H1 (cell line): ENCODE data around the gene CHRD. TPM values are rescaled to one million over a fixed set of nuclear protein-coding genes. Genes with fewer than 3 reads are reported as not detected.

Source experiments
- CTCF ChIA-PET: fragments of 300-600 bp; sonication (Branson Sonifier 250); formaldehyde crosslinking; loops from one replicate; lab custom pipeline; 2021; ENCODE audit not compliant: partially characterized antibody; lab: Charles Lee
- POLR2A ChIA-PET: fragments of 300-600 bp; sonication (Branson Sonifier 250); formaldehyde crosslinking; loops from one replicate; lab custom pipeline; 2021; ENCODE audit warnings: inconsistent platforms; ENCODE audit not compliant: partially characterized antibody; lab: Charles Lee
- DNase-seq, 2 experiments: peaks; one replicate each; pipeline versions ENCODE4 v3.0.0 to v3.0.0-alpha.2; 2010 to 2022; ENCODE audit warnings: low spot score in 2 of 2, low read depth in 1 of 2, mixed read lengths in 1 of 2
- FAIRE-seq: peaks from 2 replicates; lab custom pipeline; 2011; peaks lifted over from hg19 to GRCh38; lab: Jason Lieb, UNC
- H2AFZ ChIP-seq: 2 replicates; pipeline ENCODE4 v1.8.1; 2012; ENCODE audit warnings: low read length, inconsistent platforms
- H2AK5ac ChIP-seq: 2 replicates; pipeline ENCODE4 v1.6.1; 2013; ENCODE audit warnings: low read depth, low read length
- H2BK120ac ChIP-seq: replicated peaks from 2 replicates; pipeline ENCODE3; 2013; ENCODE audit warnings: low read depth, low read length, inconsistent platforms
- H2BK12ac ChIP-seq: 2 replicates; pipeline ENCODE4 v1.6.1; 2013; ENCODE audit warnings: low read depth, low read length
- H2BK15ac ChIP-seq: 2 replicates; pipeline ENCODE4 v1.6.1; 2013; ENCODE audit warnings: low read length
- H2BK20ac ChIP-seq: 2 replicates; pipeline ENCODE4 v1.6.1; 2013; ENCODE audit warnings: low read length
- H2BK5ac ChIP-seq: 2 replicates; pipeline ENCODE4 v1.6.1; 2013; ENCODE audit warnings: low read depth, low read length
- H3K14ac ChIP-seq: 2 replicates; pipeline ENCODE4 v1.6.1; 2013; ENCODE audit warnings: inconsistent platforms; ENCODE audit not compliant: insufficient read length
- H3K18ac ChIP-seq: 2 replicates; pipeline ENCODE4 v1.6.1; 2013; ENCODE audit warnings: low read length; ENCODE audit errors: extremely low read depth
- H3K23ac ChIP-seq: 2 replicates; pipeline ENCODE4 v1.6.1; 2013; ENCODE audit warnings: inconsistent platforms; ENCODE audit not compliant: insufficient read length
- H3K23me2 ChIP-seq: 2 replicates; pipeline ENCODE4 v1.6.1; 2013; ENCODE audit warnings: low read depth, low read length
- H3K27ac ChIP-seq: 2 replicates; pipeline ENCODE4 v1.6.1; 2011; ENCODE audit warnings: low read depth, low read length, inconsistent platforms
- H3K27me3 ChIP-seq, 4 experiments: replicated peaks in 1 of 4; 1 replicate in 1 of 4; 2 replicates in 3 of 4; pipeline versions ENCODE4 v1.6.1 to v1.8.1; 2011 to 2013; ENCODE audit warnings: low read length in 3 of 4, mild to moderate bottlenecking in 3 of 4, inconsistent platforms in 2 of 4, mixed read lengths in 2 of 4, moderate library complexity in 1 of 4; ENCODE audit not compliant: control insufficient read depth in 3 of 4, insufficient read depth in 3 of 4; ENCODE audit errors: extremely low read depth in 1 of 4
- H3K36me3 ChIP-seq, 4 experiments: 2 replicates each; pipeline versions ENCODE4 v1.6.1 to v1.8.1; 2011 to 2013; ENCODE audit warnings: mild to moderate bottlenecking in 4 of 4, low read length in 3 of 4, moderate library complexity in 2 of 4, control low read depth in 1 of 4, inconsistent platforms in 1 of 4; ENCODE audit not compliant: insufficient read depth in 4 of 4, control insufficient read depth in 2 of 4
- H3K4ac ChIP-seq: replicated peaks from 2 replicates; pipeline ENCODE3; 2013; ENCODE audit warnings: low read length, low read depth, mixed read lengths, inconsistent platforms; ENCODE audit not compliant: insufficient read length
- H3K4me1 ChIP-seq, 4 experiments: replicated peaks in 1 of 4; 1 replicate in 1 of 4; 2 replicates in 3 of 4; pipeline versions ENCODE4 v1.6.1 to v1.8.1; 2011 to 2013; ENCODE audit warnings: low read length in 3 of 4, inconsistent platforms in 2 of 4, mixed read lengths in 1 of 4; ENCODE audit not compliant: insufficient read depth in 4 of 4, control insufficient read depth in 3 of 4
- H3K4me2 ChIP-seq, 2 experiments: 2 replicates each; pipeline versions ENCODE4 v1.6.1 to v1.8.1; 2011 to 2013; ENCODE audit warnings: low read depth in 2 of 2, low read length in 2 of 2, control low read depth in 1 of 2, inconsistent platforms in 1 of 2, mild to moderate bottlenecking in 1 of 2; ENCODE audit not compliant: insufficient read depth in 1 of 2
- H3K4me3 ChIP-seq, 4 experiments: fragments of 200-600, 300-600 bp in 1 of 4; sonication (generic), shearing (Covaris generic), sonication (Bioruptor Twin) in 1 of 4; 2 replicates each; pipeline versions ENCODE4 v1.5.1 to v1.8.1; 2011 to 2016; ENCODE audit warnings: low read length in 4 of 4, low read depth in 3 of 4, control low read depth in 2 of 4, inconsistent platforms in 2 of 4, mild to moderate bottlenecking in 2 of 4, mixed read lengths in 1 of 4, moderate library complexity in 1 of 4; ENCODE audit not compliant: insufficient read depth in 2 of 4; ENCODE audit errors: extremely low read depth in 1 of 4
- H3K56ac ChIP-seq: replicated peaks from 2 replicates; pipeline ENCODE3; 2013; ENCODE audit warnings: low read depth, mild to moderate bottlenecking, mixed read lengths, low read length, inconsistent platforms; ENCODE audit not compliant: insufficient read length
- H3K79me1 ChIP-seq: 2 replicates; pipeline ENCODE4 v1.6.1; 2013; ENCODE audit warnings: low read depth, low read length, control low read depth
- H3K79me2 ChIP-seq, 2 experiments: 2 replicates each; pipeline versions ENCODE4 v1.6.1 to v1.8.1; 2012 to 2013; ENCODE audit warnings: low read length in 2 of 2, mild to moderate bottlenecking in 2 of 2, inconsistent platforms in 1 of 2; ENCODE audit not compliant: insufficient read depth in 2 of 2, control insufficient read depth in 1 of 2
- H3K9ac ChIP-seq, 4 experiments: replicated peaks in 1 of 4; 1 replicate in 1 of 4; 2 replicates in 3 of 4; pipeline versions ENCODE4 v1.6.1 to v1.8.1; 2011 to 2013; ENCODE audit warnings: low read depth in 3 of 4, low read length in 3 of 4, control low read depth in 2 of 4, mild to moderate bottlenecking in 2 of 4, moderate library complexity in 2 of 4, inconsistent platforms in 1 of 4; ENCODE audit errors: extremely low read depth in 1 of 4
- H3K9me3 ChIP-seq, 2 experiments: 2 replicates each; pipeline versions ENCODE4 v1.6.1 to v1.8.1; 2012 to 2013; ENCODE audit warnings: mild to moderate bottlenecking in 2 of 2, moderate library complexity in 2 of 2, control low read depth in 1 of 2, inconsistent platforms in 1 of 2, low read depth in 1 of 2, low read length in 1 of 2, mixed read lengths in 1 of 2; ENCODE audit not compliant: insufficient read depth in 2 of 2
- H4K20me1 ChIP-seq, 2 experiments: replicated peaks in 1 of 2; 2 replicates each; pipeline versions ENCODE3 to v1.8.1; 2011 to 2013; ENCODE audit warnings: inconsistent platforms in 2 of 2, low read length in 2 of 2, mild to moderate bottlenecking in 1 of 2; ENCODE audit not compliant: insufficient read depth in 2 of 2, control insufficient read depth in 1 of 2
- H4K5ac ChIP-seq: 2 replicates; pipeline ENCODE4 v1.6.1; 2013; ENCODE audit warnings: low read length, low read depth, mixed read lengths, inconsistent platforms; ENCODE audit not compliant: insufficient read length
- H4K8ac ChIP-seq: 2 replicates; pipeline ENCODE4 v1.8.0; 2013; ENCODE audit warnings: mild to moderate bottlenecking, moderate library complexity, low read length, inconsistent platforms; ENCODE audit not compliant: insufficient read depth; ENCODE audit errors: extremely low read depth
- H4K91ac ChIP-seq: replicated peaks from 2 replicates; pipeline ENCODE3; 2013; ENCODE audit warnings: low read length, mixed read lengths, inconsistent platforms; ENCODE audit not compliant: insufficient read length
- ATF3 ChIP-seq: IDR thresholded peaks from 2 replicates; pipeline ENCODE4 v1.6.1; 2011; ENCODE audit warnings: low read depth, mild to moderate bottlenecking, low read length; ENCODE audit not compliant: insufficient read depth
- GTF2F1 ChIP-seq: IDR thresholded peaks from 2 replicates; pipeline ENCODE4 v1.6.1; 2012; ENCODE audit warnings: low read depth, low read length, improper control_type of control experiment, borderline replicate concordance
- NANOG ChIP-seq: IDR thresholded peaks from 2 replicates; pipeline ENCODE4 v1.6.1; 2011; ENCODE audit warnings: low read length, low read depth, mild to moderate bottlenecking, inconsistent platforms; ENCODE audit not compliant: insufficient read depth, poor library complexity, severe bottlenecking
- SUZ12 ChIP-seq: fragments of 200-600 bp; sonication (generic); IDR thresholded peaks from 2 replicates; pipeline ENCODE4 v1.6.1; 2012; ENCODE audit warnings: mild to moderate bottlenecking, inconsistent platforms, low read length, moderate library complexity, mixed read lengths
- YY1 ChIP-seq: IDR thresholded peaks from 2 replicates; pipeline ENCODE4 v1.6.1; 2011; ENCODE audit warnings: low read depth, mild to moderate bottlenecking, low read length
- WGBS, 2 experiments: shearing (Covaris generic) in 1 of 2; methylation state at CpG; one replicate each; pipeline versions ENCODE4 v1.1.6 to v1.1.7; 2013 to 2015; ENCODE audit warnings: low lambda C conversion rate in 2 of 2, mixed read lengths in 2 of 2, inconsistent platforms in 1 of 2, low coverage in 1 of 2, missing lambda C conversion rate in 1 of 2; ENCODE audit not compliant: insufficient replicate concordance in 2 of 2, insufficient coverage in 1 of 2, insufficient read length in 1 of 2; ENCODE audit errors: extremely low coverage in 1 of 2, missing lambda C conversion rate in 1 of 2; 5-methylcytosine and 5-hydroxymethylcytosine counted together
- polyA plus RNA-seq, 7 experiments: library from polyadenylated mRNA; depleted of rRNA in 3 of 7; stranded (reverse) in 5 of 7; unstranded in 2 of 7; fragments of >200 nt in 5 of 7; fragments of 200-250 nt in 2 of 7; gene quantifications; 1 replicate in 5 of 7; 2 replicates in 1 of 7; 4 replicates in 1 of 7; pipeline versions ENCODE4 v1.2.1 to v1.2.3, GENCODE V29; 2011 to 2013; ENCODE audit warnings: missing spikeins in 2 of 7, mixed read lengths in 2 of 7
- total RNA-seq: library from RNA; stranded (reverse); fragmentation: NEBNext Ultra II Directional; extraction: Animal tissue kit (Norgen Biotek cat#: 25700); gene quantifications from 2 replicates; pipeline ENCODE4 v1.2.1, GENCODE V29; 2021

The CHRD gene
- total and polyA plus RNA-seq, 2 of the 8 experiments (the other 6 are each of a cell fraction or from before 2014, with no cell fraction given) = 0.62 to 0.86 TPM

DNA sequence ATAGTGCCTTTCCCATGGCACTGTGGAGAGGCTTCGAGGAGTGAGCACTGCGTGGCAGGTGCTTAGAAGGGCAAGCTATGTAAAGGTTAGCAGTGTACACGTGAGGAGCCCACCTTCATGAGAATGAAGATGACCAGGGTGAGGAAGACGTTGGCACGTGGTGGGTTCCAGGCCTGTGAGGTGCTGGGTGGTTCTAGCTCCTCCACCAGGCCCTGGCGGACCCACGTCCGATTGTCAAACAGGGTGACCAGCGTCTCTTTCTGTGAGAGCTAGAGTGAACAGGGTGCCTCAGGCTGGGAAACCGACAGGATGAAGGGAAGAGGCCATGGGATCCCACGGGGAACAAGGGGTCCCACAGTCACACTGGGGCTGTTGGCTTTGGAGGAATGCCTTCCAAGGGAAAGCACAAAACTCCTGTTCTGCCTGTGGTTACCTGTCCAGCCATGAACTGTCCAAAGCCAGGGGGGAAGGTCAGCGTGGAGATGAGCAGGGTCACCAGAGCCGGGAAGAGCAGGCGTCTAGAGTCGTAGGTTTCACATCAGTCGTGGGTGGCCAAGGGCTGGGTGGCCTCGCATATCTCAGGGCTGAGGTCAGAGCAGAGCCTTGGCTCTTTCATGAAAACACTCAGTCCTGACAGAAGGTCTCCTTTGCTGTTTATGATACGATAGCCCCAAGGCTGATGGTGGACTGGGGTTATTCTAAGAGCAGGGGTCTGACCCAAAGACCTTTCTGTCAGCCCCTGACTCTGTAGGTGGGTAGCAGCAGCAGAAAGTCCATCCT lies 24.4 kb upstream of the CHRD start:
- Histone ChIP-seq H3K27ac (no peak overlapping the region), H2BK15ac (no peak overlapping the region), H3K4ac (no peak overlapping the region), H3K27me3 (peaks cover 0 to 2% (median under 1%) of the 10 kb centered on the region in 4 experiments; a peak in 3 of 7 replicates), H3K23me2 (peaks cover 5% of the 10 kb centered on the region), H2AK5ac (no peak overlapping the region), H3K4me3 (no peak overlapping the region), H3K56ac (no peak overlapping the region), H3K9me3 (no peaks in the 10 kb centered on the region), H4K5ac (no peak overlapping the region), H3K79me1 (no peaks in the 10 kb centered on the region), H3K4me1 (peaks cover 3 to 13% (median 10%) of the 10 kb centered on the region in 4 experiments), H4K20me1 (peaks cover 4 to 11% of the 10 kb centered on the region in 2 experiments), H3K14ac (no peak overlapping the region), H4K91ac (no peak overlapping the region), H2BK120ac (no peak overlapping the region), H4K8ac (no peak overlapping the region; the same call in 1 of the 2 replicates), H2BK12ac (no peak overlapping the region), H3K18ac (no peak overlapping the region), H3K23ac (no peak overlapping the region), H3K36me3 (peaks cover 7 to 42% (median 26%) of the 10 kb centered on the region in 4 experiments; a peak in 6 of 8 replicates), H3K4me2 (no peak overlapping the region), H2AFZ (no peak overlapping the region), H2BK5ac (no peak overlapping the region; the same call in 1 of the 2 replicates), H2BK20ac (no peak overlapping the region), H3K9ac (no peak overlapping the region), H3K79me2 (no peaks in the 10 kb centered on the region)
- ChIA-PET CTCF (interaction anchor here (0.8 to 7.1 kb wide), 18 partner anchors 11 to 423 kb away, joined by 3 to 49 read pairs (median 4); no protein-coding TSS in a partner anchor), POLR2A (interaction anchor here (0.6 to 3.4 kb wide), 9 partner anchors 10 to 53 kb away, joined by 3 to 13 read pairs (median 3); partner anchors contain the start of gene FAM131A)
- no peak for FAIRE-seq
- TF ChIP-seq GTF2F1 (no peak), NANOG (no peak), ATF3 (no peak), SUZ12 (no peak), YY1 (no peak)
- WGBS, 2 experiments = 94% methylated on average over 18 of the region's 18 CpGs; no CpG with 5 or more reads in 1 of the 2 experiments
- DNase-seq = no peak
